Measurements from ENCODE around the gene ANP32B. TPM values are rescaled to one million over a fixed set of nuclear protein-coding genes. Genes with fewer than 3 reads are reported as not detected.

ANP32B gene
- total RNA-seq, 6 experiments from 2014 or later, result 99.6 to 165 (median 155) TPM

GRCh38 chr9:97980479-97980803 is 2.7 kb upstream of the ANP32B start:
- H3K27ac Mint-ChIP-seq, result no peak overlapping the region
- peaks cover under 1% of the 10 kb centered on the region; the same call in 1 of the 2 replicates for H3K9me3 Mint-ChIP-seq
- H3K4me1 Mint-ChIP-seq (ENCODE audit: low read depth), result peaks cover 19% of the 10 kb centered on the region
- no peaks in the 10 kb centered on the region; the same call in 1 of the 2 replicates for H3K36me3 Mint-ChIP-seq (ENCODE audit: low read depth)
- H3K4me3 Mint-ChIP-seq, result no peak overlapping the region
- DNase-seq, result no peak
- H3K27me3 Mint-ChIP-seq (ENCODE audit: insufficient read depth), result peaks cover 1% of the 10 kb centered on the region; the same call in 1 of the 2 replicates
- TF ChIP-seq CTCF (IDR thresholded peaks at IDR 0.05), result no peak

- DNase-seq, result no peak
- Mint-ChIP-seq H3K4me1 (ENCODE audit: low read depth) (peaks cover 24% of the 10 kb centered on the region), H3K27me3 (ENCODE audit: insufficient read depth) (peaks cover 1% of the 10 kb centered on the region), H3K9me3 (no peaks in the 10 kb centered on the region), H3K27ac (no peak overlapping the region), H3K4me3 (no peak overlapping the region), H3K36me3 (ENCODE audit: low read depth) (peaks cover 3% of the 10 kb centered on the region; the same call in 1 of the 2 replicates)
- TF ChIP-seq CTCF (IDR thresholded peaks at IDR 0.05), result no peak
Observed at GRCh38 chr9:97980918-97981845, 2.0 kb upstream of the ANP32B start.

GRCh38 chr9:97981846-97982682 is 1.1 kb upstream of the ANP32B start:
- no peak for DNase-seq
- Mint-ChIP-seq H3K27ac (peak overlapping the region; percentile 71), H3K4me3 (peak overlapping the region; percentile 85), H3K36me3 (ENCODE audit: low read depth) (peaks cover 5% of the 10 kb centered on the region; the same call in 1 of the 2 replicates), H3K27me3 (ENCODE audit: insufficient read depth) (peaks cover 1% of the 10 kb centered on the region), H3K4me1 (ENCODE audit: low read depth) (peaks cover 33% of the 10 kb centered on the region), H3K9me3 (no peaks in the 10 kb centered on the region)
- no peak for TF ChIP-seq CTCF (IDR thresholded peaks at IDR 0.05)

- peaks cover 49% of the 10 kb centered on the region for H3K4me1 Mint-ChIP-seq (ENCODE audit: low read depth)
- peak overlapping the region; percentile 81 for H3K4me3 Mint-ChIP-seq
- TF ChIP-seq CTCF (IDR thresholded peaks at IDR 0.05), result no peak
- DNase-seq, result no peak
- H3K27me3 Mint-ChIP-seq (ENCODE audit: insufficient read depth), result peaks cover 1% of the 10 kb centered on the region
- peaks cover 5% of the 10 kb centered on the region; the same call in 1 of the 2 replicates for H3K36me3 Mint-ChIP-seq (ENCODE audit: low read depth)
- H3K27ac Mint-ChIP-seq, result peak overlapping the region; percentile 75
- H3K9me3 Mint-ChIP-seq, result no peaks in the 10 kb centered on the region
Observed at GRCh38 chr9:97983589-97984187, 547 bp downstream of the ANP32B start.
